ENCODE results near the gene EIF3B. TPM values are rescaled to one million over a fixed set of nuclear protein-coding genes. Genes with fewer than 3 reads are reported as not detected.

The EIF3B gene
- total and polyA plus RNA-seq, 9 of the 15 experiments (the other 6 are each of a cell fraction or from before 2014, with no cell fraction given): 25.9 to 494 (median 357) TPM

DNA sequence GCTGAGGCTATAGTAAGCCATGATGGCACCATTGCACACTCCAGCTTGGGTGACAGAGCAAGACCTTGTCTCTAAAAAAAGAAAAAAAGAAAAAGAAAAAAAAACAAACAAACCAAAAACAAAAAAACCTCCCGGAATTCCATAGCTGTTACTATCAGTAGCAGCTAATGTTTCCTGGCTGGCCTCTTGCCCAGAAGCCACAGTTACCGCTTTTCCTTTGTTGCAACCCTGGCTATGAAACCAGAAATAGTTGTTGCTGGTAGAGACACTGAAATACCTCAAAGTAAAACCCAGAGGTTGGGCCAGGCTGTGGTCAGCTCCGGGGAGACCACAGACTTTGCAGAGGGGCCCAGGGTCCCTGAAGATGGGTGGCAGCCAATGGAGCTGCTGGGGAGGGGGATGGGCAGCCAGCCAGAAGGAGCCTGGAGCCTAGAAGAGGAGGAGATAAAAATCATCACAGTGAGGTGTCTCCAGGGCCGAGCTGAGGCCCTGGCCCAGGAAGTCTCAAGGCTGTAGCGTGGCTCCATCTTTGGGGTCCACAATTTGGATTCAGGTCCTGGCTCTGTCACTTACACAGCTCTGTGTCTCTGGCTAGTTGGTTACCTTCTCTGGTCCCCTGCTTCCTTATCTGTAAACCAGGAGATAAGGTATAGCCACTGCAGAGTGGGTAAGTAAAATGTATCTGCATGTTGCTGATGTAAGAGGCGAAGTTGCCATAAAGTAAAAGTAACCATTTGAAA, 45.4 kb downstream of the EIF3B start:
- BruUV-seq (replicated peaks): no TSS peak
- Histone ChIP-seq H2AFZ (ENCODE audit: low read depth, low read length) (peak overlapping the region; percentile 75), H3K4me3 (0 out of 2 replicates have a peak overlapping the region, but pooled peaks have one; percentile 5), H3K4me1 (replicated peaks in 1 of 2; ENCODE audit: control insufficient read depth in 2 of 2, insufficient read depth in 2 of 2, low read length in 2 of 2) (peaks cover 35 to 46% of the 10 kb centered on the region in 2 experiments), H3K9me1 (ENCODE audit: control insufficient read depth, insufficient read depth, low read length) (no peaks in the 10 kb centered on the region), H3K79me2 (ENCODE audit: control insufficient read depth, insufficient read depth, low read length) (peaks cover 21% of the 10 kb centered on the region), H3K4me2 (ENCODE audit: insufficient read depth, low read length) (peak overlapping the region; percentile 61), H3K27ac (ENCODE audit: extremely low read depth, low read depth, low read length) (peak overlapping the region; percentile 73), H3K9me3 (replicated peaks; ENCODE audit: control insufficient read depth, insufficient read depth, low read depth, low read length) (no peaks in the 10 kb centered on the region), H4K20me1 (replicated peaks; ENCODE audit: control insufficient read depth, insufficient read depth, low read length) (no peaks in the 10 kb centered on the region), H3K36me3 (ENCODE audit: control insufficient read depth, insufficient read depth, low read length) (no peaks in the 10 kb centered on the region), H3K9ac (ENCODE audit: insufficient read depth in 1 of 2, low read depth in 2 of 2, low read length in 2 of 2) (peak overlapping the region; percentile 51 to 79; a peak in 3 of 4 replicates), H3K27me3 (ENCODE audit: control insufficient read depth in 2 of 2, insufficient read depth in 2 of 2, low read length in 2 of 2) (no peaks in the 10 kb centered on the region)
- ChIA-PET POLR2A (interaction anchor here (0.6 to 1.5 kb wide), 11 partner anchors 12 to 949 kb away, joined by 3 to 6 read pairs (median 4); no protein-coding TSS in a partner anchor), CTCF (ENCODE audit: low intra/inter-chr PET ratio) (no interaction called here)
- DNase-seq (ENCODE audit: extremely low read depth in 1 of 4, low spot score in 3 of 4): peak in 3 of 4 experiments; percentile 46 to 79 (median 65)
- peak; percentile 45 for ATAC-seq
- intact Hi-C loops (cut with micrococcal nuclease) (loop anchor here (5.0 kb wide), 1 partner anchor 378 kb away; no protein-coding TSS in a partner anchor), in situ Hi-C loops (cut with MboI) (no loop called here)
- 11% methylated on average over 6 of the region's 6 CpGs for WGBS (ENCODE audit: insufficient coverage, low coverage, missing lambda C conversion rate)
- FAIRE-seq: peak; percentile 88
- TF ChIP-seq MAX (CRISPR knock-in tag; IDR thresholded peaks at IDR 0.05) (no peak), CHD4 (IDR thresholded peaks at IDR 0.05; ENCODE audit: insufficient read depth, insufficient replicate concordance, low read depth, low read length, poor library complexity, severe bottlenecking) (peak; percentile 37), POLR2H (tag; IDR thresholded peaks at IDR 0.05; ENCODE audit: low read depth) (peak; percentile 64), RNF2 (IDR thresholded peaks at IDR 0.05) (peak; percentile 84; the same call in 1 of the 2 replicates), BRF1 (IDR thresholded peaks at IDR 0.05; ENCODE audit: borderline replicate concordance, extremely low read depth, insufficient read length) (no peak), PHB (CRISPR knock-in tag; IDR thresholded peaks at IDR 0.05) (no peak), SIN3B (IDR thresholded peaks at IDR 0.05; ENCODE audit: low read depth) (no peak), SMAD4 (CRISPR knock-in tag; conservative IDR thresholded peaks at IDR 0.05) (peak; percentile 68)
- TF ChIP-seq, protein P1, sequence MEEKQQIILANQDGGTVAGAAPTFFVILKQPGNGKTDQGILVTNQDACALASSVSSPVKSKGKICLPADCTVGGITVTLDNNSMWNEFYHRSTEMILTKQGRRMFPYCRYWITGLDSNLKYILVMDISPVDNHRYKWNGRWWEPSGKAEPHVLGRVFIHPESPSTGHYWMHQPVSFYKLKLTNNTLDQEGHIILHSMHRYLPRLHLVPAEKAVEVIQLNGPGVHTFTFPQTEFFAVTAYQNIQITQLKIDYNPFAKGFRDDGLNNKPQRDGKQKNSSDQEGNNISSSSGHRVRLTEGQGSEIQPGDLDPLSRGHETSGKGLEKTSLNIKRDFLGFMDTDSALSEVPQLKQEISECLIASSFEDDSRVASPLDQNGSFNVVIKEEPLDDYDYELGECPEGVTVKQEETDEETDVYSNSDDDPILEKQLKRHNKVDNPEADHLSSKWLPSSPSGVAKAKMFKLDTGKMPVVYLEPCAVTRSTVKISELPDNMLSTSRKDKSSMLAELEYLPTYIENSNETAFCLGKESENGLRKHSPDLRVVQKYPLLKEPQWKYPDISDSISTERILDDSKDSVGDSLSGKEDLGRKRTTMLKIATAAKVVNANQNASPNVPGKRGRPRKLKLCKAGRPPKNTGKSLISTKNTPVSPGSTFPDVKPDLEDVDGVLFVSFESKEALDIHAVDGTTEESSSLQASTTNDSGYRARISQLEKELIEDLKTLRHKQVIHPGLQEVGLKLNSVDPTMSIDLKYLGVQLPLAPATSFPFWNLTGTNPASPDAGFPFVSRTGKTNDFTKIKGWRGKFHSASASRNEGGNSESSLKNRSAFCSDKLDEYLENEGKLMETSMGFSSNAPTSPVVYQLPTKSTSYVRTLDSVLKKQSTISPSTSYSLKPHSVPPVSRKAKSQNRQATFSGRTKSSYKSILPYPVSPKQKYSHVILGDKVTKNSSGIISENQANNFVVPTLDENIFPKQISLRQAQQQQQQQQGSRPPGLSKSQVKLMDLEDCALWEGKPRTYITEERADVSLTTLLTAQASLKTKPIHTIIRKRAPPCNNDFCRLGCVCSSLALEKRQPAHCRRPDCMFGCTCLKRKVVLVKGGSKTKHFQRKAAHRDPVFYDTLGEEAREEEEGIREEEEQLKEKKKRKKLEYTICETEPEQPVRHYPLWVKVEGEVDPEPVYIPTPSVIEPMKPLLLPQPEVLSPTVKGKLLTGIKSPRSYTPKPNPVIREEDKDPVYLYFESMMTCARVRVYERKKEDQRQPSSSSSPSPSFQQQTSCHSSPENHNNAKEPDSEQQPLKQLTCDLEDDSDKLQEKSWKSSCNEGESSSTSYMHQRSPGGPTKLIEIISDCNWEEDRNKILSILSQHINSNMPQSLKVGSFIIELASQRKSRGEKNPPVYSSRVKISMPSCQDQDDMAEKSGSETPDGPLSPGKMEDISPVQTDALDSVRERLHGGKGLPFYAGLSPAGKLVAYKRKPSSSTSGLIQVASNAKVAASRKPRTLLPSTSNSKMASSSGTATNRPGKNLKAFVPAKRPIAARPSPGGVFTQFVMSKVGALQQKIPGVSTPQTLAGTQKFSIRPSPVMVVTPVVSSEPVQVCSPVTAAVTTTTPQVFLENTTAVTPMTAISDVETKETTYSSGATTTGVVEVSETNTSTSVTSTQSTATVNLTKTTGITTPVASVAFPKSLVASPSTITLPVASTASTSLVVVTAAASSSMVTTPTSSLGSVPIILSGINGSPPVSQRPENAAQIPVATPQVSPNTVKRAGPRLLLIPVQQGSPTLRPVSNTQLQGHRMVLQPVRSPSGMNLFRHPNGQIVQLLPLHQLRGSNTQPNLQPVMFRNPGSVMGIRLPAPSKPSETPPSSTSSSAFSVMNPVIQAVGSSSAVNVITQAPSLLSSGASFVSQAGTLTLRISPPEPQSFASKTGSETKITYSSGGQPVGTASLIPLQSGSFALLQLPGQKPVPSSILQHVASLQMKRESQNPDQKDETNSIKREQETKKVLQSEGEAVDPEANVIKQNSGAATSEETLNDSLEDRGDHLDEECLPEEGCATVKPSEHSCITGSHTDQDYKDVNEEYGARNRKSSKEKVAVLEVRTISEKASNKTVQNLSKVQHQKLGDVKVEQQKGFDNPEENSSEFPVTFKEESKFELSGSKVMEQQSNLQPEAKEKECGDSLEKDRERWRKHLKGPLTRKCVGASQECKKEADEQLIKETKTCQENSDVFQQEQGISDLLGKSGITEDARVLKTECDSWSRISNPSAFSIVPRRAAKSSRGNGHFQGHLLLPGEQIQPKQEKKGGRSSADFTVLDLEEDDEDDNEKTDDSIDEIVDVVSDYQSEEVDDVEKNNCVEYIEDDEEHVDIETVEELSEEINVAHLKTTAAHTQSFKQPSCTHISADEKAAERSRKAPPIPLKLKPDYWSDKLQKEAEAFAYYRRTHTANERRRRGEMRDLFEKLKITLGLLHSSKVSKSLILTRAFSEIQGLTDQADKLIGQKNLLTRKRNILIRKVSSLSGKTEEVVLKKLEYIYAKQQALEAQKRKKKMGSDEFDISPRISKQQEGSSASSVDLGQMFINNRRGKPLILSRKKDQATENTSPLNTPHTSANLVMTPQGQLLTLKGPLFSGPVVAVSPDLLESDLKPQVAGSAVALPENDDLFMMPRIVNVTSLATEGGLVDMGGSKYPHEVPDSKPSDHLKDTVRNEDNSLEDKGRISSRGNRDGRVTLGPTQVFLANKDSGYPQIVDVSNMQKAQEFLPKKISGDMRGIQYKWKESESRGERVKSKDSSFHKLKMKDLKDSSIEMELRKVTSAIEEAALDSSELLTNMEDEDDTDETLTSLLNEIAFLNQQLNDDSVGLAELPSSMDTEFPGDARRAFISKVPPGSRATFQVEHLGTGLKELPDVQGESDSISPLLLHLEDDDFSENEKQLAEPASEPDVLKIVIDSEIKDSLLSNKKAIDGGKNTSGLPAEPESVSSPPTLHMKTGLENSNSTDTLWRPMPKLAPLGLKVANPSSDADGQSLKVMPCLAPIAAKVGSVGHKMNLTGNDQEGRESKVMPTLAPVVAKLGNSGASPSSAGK (IDR thresholded peaks at IDR 0.05): no peak

Measured in K562 (cell line).